ENCODE results near the gene NKX6-1.

Gene NKX6-1

GRCh38 chr4:84497504-84498202 lies 1.4 kb downstream of the NKX6-1 start:
- DNase-seq: no peak

GRCh38 chr4:84496706-84497503 lies 2.2 kb downstream of the NKX6-1 start:
- no peak for DNase-seq

- no peak for DNase-seq
Measured at GRCh38 chr4:84496331-84496705, 2.8 kb downstream of the NKX6-1 start.

DNA sequence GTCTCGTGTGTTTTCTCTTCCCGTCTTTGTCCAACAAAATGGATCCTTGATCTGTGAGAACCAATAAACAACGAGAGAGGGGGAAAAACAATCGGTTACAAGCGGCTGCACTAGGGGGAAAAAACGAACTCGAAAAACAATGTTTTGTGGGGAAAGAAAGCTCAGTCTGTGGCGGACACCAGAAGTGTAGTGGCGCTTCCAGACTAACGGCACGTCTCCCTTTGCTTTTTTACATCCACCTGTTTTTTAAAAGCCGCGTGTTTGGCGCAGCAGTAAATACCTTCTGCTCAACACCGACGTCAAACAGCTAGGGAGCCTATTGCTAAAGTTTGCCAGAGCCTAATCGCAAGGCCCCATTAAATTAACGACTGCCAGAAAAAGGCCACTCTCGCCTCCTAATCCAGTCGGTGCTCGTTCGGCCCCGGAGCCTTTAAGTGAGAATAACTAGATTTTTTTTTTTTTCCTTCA lies 3.3 kb downstream of the NKX6-1 start:
- no peak for DNase-seq

DNA sequence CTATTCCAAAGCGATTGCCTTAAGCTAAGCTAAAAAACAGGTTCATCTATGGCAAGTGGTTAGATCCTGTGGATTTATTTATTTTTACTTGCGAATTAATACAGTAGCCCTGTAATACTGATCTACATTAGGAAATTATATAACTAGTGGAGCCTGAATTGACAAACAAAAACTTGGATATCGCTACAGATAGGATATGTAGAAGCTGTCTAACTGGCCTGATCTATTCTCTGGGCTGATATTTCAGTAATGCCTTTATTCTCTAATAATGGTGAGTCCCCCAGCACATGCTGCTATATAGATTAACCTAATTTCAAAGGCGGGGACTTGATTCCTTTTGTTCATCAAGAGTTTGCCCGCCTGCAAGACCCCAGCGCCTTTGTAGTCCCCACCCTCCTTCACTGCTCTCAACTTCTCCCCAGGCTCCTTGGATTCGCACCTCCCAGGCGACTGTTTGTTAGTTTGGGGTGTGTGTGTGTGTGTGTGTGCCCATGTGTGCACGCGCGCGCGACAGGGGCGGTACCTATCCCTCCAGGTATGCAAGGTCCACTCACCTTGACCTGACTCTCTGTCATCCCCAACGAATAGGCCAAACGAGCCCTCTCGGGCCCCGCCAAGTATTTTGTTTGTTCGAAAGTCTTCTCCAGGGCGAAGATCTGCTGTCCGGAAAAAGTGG lies 3.8 kb downstream of the NKX6-1 start:
- DNase-seq: no peak

DNA sequence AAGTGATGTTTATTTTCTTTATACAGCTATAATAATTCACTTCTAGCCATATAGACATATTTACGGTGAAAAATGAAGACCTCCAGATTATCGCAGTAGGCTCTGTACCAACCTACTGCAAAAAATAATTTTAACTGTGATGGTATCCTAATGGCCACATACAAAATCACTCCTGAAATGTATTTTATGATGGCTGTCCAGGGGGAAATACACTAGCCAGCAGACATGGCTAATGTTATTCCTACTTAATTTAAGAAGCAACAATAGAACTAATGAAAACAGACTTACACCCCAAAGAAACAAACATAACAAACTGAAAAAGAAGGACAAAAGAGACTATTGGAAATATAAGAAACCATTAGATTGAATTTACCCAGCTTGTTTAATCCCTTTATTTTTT lies 4.6 kb downstream of the NKX6-1 start:
- DNase-seq: no peak

DNA sequence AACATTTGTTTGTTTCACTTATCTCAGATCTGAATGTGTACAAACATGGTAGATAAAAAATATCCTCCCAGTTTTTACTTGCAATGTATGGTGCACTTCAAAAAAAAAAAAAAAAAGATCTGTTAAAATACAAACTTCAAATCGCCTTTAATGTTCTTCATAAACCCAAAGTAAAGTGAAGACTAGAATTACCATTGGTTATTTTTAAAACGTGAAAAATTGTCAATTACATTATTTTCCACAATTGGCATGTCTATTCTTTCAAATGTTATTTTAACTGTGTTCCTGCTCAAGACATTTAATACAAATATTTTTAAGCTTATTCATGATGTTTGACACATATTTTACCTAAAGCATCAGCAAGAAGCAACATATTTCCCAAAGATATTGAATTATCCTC lies 5.0 kb downstream of the NKX6-1 start:
- no peak for DNase-seq

DNA sequence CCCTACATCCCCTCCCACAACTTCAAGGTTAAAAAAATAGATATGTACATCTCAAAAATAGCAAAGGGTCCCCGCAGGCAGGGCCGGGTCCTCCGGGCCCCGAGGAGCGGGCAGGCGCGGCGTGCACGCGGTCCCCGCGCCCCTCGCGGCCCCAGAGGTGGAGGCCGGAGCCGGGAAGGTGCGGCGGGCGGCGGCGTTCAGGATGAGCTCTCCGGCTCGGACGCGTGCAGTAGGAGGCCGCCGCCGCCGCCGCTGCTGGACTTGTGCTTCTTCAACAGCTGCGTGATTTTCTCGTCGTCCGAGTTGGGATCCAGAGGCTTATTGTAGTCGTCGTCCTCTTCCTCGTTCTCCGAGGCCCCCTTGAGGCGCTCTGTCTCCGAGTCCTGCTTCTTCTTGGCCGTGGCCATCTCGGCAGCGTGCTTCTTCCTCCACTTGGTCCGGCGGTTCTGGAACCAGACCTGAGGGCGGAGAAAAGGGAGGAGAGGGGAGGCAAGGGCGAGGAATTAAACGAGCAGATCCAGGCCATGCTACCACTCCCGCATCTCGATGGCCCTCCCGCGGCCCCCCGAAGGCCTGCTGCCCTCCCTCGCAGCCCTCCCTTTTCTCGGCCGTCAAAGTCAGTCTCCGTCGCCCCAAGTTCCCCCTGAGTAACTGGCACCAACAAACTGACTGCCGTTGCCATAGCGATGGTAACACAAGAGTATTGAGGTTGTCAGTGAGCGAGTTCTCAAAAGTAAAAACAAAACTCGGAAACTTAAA lies 5.8 kb downstream of the NKX6-1 start:
- DNase-seq: no peak

- DNase-seq: no peak
Measured at GRCh38 chr4:84492737-84493091, 6.4 kb downstream of the NKX6-1 start.

GRCh38 chr4:84492290-84492689 lies 6.8 kb downstream of the NKX6-1 start:
- DNase-seq: no peak

GRCh38 chr4:84491481-84491880 lies 7.6 kb downstream of the NKX6-1 start:
- DNase-seq: no peak

GRCh38 chr4:84490663-84491062 lies 8.4 kb downstream of the NKX6-1 start:
- DNase-seq: no peak

DNA sequence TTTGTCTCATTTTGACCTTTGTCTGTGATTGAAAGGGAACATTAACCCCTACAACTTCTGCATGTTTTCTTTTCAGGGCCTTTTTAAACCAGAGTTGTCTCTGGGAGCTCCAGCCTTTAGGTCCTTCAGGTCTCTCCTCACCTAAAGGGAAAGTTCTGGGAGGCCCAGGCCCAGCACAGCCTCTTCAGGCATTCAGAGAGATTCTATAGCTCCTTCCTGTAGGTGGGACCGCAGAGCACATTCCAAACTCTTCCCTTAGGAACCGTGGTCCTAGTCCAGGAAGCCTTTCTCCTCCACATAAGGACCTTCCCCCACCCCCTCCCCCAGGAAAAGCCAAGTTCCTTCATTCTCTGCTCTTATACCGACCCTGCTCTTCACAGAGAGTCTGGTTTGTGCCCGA lies 14.9 kb downstream of the NKX6-1 start:
- DNase-seq: no peak

- DNase-seq: no peak
Measured at GRCh38 chr4:84483688-84484087, 15.4 kb downstream of the NKX6-1 start.

DNA sequence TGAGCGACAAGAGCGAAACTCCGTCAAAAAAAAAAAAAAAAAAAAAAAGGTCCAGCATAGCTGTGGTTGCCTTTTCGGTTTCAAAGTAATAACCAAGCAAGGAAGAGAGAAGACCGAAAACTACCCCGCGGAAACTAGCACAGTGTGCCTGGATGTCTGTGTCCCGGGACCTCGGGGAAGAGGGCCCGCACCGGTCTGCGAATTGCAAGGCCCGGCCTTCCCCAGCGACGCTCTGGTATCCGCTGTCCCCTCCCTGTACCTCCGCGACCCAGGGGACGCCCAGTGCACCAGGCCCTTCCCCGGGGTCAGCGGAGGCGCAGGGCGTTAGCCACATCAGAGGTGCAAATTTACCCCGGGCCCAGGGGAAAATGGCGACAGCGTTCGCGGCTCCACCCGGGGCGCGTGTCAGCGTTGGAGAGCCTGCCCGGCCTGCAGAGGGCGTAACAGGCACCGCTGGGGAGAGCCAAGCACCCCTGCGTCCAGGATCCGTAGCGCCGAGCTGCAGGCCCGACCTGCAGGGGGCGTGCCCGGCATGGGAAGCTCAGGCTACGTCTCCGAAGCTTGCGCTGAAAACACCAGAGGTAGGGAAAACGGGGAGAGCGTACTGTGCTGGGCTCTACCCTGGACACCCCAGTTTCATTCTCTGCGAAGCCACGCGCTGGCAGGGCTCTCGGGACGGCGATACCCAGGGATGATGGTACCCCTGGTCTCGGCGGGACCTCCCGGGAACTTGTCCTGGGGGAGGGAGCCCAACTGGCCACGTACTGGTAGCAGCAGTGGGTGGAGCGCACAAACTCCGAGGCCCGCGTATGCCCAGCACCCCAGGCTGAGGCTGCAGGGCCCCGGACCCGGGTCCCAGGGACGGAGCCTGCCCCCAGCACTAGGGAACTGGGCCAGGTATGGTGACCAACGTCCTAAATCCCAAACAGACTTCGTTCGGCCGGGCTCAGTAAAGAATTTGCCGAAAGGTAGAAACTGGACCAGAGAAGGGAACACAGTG lies 16.2 kb downstream of the NKX6-1 start:
- no peak for DNase-seq

- no peak for DNase-seq
Measured at GRCh38 chr4:84481860-84482245, 17.2 kb downstream of the NKX6-1 start.

- DNase-seq: no peak
Measured at GRCh38 chr4:84481077-84481859, 17.8 kb downstream of the NKX6-1 start.

DNA sequence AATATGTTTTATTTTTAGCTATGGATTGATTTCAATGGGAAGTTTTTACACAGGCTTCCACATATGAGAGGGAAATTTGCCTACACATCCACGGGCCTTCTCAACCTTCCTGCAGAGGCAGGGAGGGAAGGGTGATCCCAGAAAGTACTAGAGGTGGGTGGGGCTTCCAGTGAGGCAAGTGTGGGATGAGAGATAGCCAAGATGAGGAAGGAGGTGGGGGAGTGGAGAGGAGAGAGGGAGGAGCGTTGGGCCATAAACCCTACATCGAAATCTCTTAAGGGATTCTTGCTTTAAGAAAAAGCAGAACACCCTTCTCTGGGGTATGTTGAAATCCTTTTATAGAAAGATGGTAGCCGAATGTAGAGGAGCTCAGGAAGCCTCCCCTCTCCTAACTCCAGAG lies 19.0 kb downstream of the NKX6-1 start:
- DNase-seq: no peak

DNA sequence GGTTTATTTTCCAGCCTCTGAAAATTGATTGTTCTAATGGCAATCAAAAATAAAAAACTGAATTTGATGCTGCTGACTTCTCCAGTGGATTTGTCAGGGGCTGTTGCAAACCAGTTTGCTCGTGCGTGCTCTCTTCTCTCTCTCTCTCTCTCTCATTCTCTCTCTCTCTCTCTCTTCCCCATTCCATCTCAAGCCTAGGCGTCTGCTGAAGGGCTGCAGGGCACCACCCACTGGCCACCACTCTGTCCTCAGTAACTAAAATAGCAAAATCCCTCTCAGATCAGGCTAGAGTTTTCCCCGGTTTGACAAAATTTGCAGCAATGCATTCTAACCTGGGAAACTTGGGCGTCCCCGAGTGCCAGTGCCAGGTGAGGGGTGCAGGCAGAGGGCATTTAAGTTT lies 19.4 kb downstream of the NKX6-1 start:
- DNase-seq: no peak

- no peak for DNase-seq
Measured at GRCh38 chr4:84477738-84478137, 21.4 kb downstream of the NKX6-1 start.

DNA sequence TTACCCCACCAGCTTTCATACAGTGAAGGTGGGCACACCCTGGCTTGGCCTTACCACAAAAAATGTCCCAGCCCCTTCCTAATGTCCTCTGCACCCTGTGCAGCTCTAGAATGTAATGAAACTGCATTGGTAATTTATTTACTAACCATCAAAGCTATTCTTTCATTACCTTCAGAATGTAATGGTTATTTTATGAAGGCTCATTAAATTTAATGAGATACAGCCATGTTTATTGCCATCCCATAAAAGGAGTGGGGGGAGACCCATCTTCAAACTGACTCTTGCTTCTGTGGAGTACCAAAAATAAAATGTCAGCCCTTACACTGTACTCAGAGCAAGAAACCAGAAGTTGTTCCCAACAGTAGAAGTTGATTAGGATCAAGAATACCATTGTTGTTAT lies 25.0 kb downstream of the NKX6-1 start:
- no peak for DNase-seq

Measured in activated CD8-positive, alpha-beta memory T cell treated with anti-CD3 and anti-CD28 coated beads, Interleukin-2, amount 50 U/mL, for 48 hours (primary cell).